ENCODE data around the gene ANKS1B.

- no peak for TF ChIP-seq CTCF (conservative IDR thresholded peaks at IDR 0.05; ENCODE audit: low read length)
- no peak for TF ChIP-seq EZH2phosphoT487 (IDR thresholded peaks at IDR 0.05; ENCODE audit: borderline replicate concordance)
These were observed 7.2 kb downstream of the ANKS1B start for GRCh38 chr12:99977550-99977949.
